Ovary (tissue), 3 donors: ENCODE measurements around the gene SNX32.

Source experiments
- CTCF ChIP-seq, 3 donors: fragments of 450-650 bp in 2 of 3; fragments of 200-600 bp in 1 of 3; IDR thresholded peaks; one replicate each; pipeline versions ENCODE4 v1.5.1 to v1.8.0; 2016 to 2022; ENCODE audit warnings: antibody characterized with exemption in 3 of 3, mild to moderate bottlenecking in 1 of 3
- EP300 ChIP-seq: sonication (generic); formaldehyde crosslinking; IDR thresholded peaks from one replicate; pipeline ENCODE4 v1.6.1; 2017; ENCODE audit warnings: antibody characterized with exemption
- POLR2A ChIP-seq: fragments of 450-650 bp; IDR thresholded peaks from one replicate; pipeline ENCODE4 v1.6.1; 2017; ENCODE audit warnings: antibody characterized with exemption, mild to moderate bottlenecking, moderate library complexity
- donor health status: DM: no; HTN: no; CAD: no.

- TF ChIP-seq CTCF (IDR thresholded peaks at IDR 0.05) (no peak), POLR2A (no peak), EP300 (no peak)
Observed at GRCh38 chr11:65809496-65809895, 24.3 kb upstream of the SNX32 start.
